WTC11 (cell line): ENCODE measurements around the gene SBNO2. TPM values are rescaled to one million over a fixed set of nuclear protein-coding genes. Genes with fewer than 3 reads are reported as not detected.

ENCODE experiments used
- ATAC-seq: fragments of 200-7000 bp; cut with Tn5 transposase; 2 replicates; pipeline ENCODE4 v1.10.0; 2021; ENCODE audit warnings: mild to moderate bottlenecking, moderate library complexity
- CTCF ChIA-PET: fragments of 300-600 bp; sonication (Branson Sonifier 250); formaldehyde crosslinking; loops from one replicate; lab custom pipeline; 2021; ENCODE audit warnings: antibody characterized with exemption; lab: Charles Lee
- POLR2A ChIA-PET: fragments of 350-600 bp; sonication (Branson Sonifier 250); formaldehyde crosslinking; loops from one replicate; lab custom pipeline; 2021; ENCODE audit warnings: antibody characterized with exemption; lab: Charles Lee
- DNase-seq: peaks from one replicate; pipeline ENCODE4 v3.0.0; 2021; ENCODE audit warnings: low spot score
- H3K27ac Mint-ChIP-seq: 2 replicates; pipeline ENCODE4 v1.8.0; 2021; ENCODE audit warnings: mixed read lengths
- H3K27me3 Mint-ChIP-seq: 2 replicates; pipeline ENCODE4 v1.8.0; 2021; ENCODE audit warnings: low read depth, mild to moderate bottlenecking, moderate library complexity, mixed read lengths
- H3K36me3 Mint-ChIP-seq: 2 replicates; pipeline ENCODE4 v1.8.0; 2021; ENCODE audit warnings: mixed read lengths
- H3K4me1 Mint-ChIP-seq: 2 replicates; pipeline ENCODE4 v1.8.0; 2022; ENCODE audit warnings: mixed read lengths
- H3K4me3 Mint-ChIP-seq: 2 replicates; pipeline ENCODE4 v1.8.0; 2021; ENCODE audit warnings: mild to moderate bottlenecking, moderate library complexity, mixed read lengths
- H3K9me3 Mint-ChIP-seq: 2 replicates; pipeline ENCODE4 v1.8.0; 2021; ENCODE audit warnings: mixed read lengths
- ATF1 ChIP-seq: sonication (generic); formaldehyde crosslinking; IDR thresholded peaks from 2 replicates; pipeline ENCODE4 v1.8.1; 2023; ENCODE audit warnings: mild to moderate bottlenecking, moderate library complexity, missing genetic modification reagents
- ATF6 ChIP-seq: sonication (generic); formaldehyde crosslinking; IDR thresholded peaks from 2 replicates; pipeline ENCODE4 v1.8.1; 2023; ENCODE audit warnings: mild to moderate bottlenecking, missing genetic modification reagents
- CREM ChIP-seq: sonication (generic); formaldehyde crosslinking; IDR thresholded peaks from 2 replicates; pipeline ENCODE4 v1.8.1; 2022; ENCODE audit warnings: mild to moderate bottlenecking, missing genetic modification reagents, moderate library complexity
- E2F4 ChIP-seq: sonication (generic); formaldehyde crosslinking; IDR thresholded peaks from 2 replicates; pipeline ENCODE4 v1.8.1; 2022; ENCODE audit warnings: low read depth, mild to moderate bottlenecking, moderate library complexity, missing genetic modification reagents, borderline replicate concordance
- ETV6 ChIP-seq: sonication (generic); formaldehyde crosslinking; IDR thresholded peaks from 2 replicates; pipeline ENCODE4 v1.8.1; 2022; ENCODE audit warnings: mild to moderate bottlenecking, missing genetic modification reagents
- FOXJ3 ChIP-seq: sonication (generic); formaldehyde crosslinking; IDR thresholded peaks from 2 replicates; pipeline ENCODE4 v1.9.0; 2021; ENCODE audit warnings: missing genetic modification reagents, mild to moderate bottlenecking, borderline replicate concordance
- GTF2I ChIP-seq: fragments of 250-450 bp; sonication (Bioruptor Pico); conservative IDR thresholded peaks from 2 replicates; pipeline ENCODE4 v1.4.0; 2021; ENCODE audit warnings: mild to moderate bottlenecking
- HMGA2 ChIP-seq: fragments of 250-450 bp; sonication (Bioruptor Pico); IDR thresholded peaks from 2 replicates; pipeline ENCODE4 v1.4.0; 2021; ENCODE audit warnings: mild to moderate bottlenecking, moderate library complexity
- MAX ChIP-seq: sonication (generic); formaldehyde crosslinking; IDR thresholded peaks from 2 replicates; pipeline ENCODE4 v1.8.0; 2022; ENCODE audit warnings: mild to moderate bottlenecking, missing genetic modification reagents
- NFYB ChIP-seq: sonication (generic); formaldehyde crosslinking; conservative IDR thresholded peaks from 2 replicates; pipeline ENCODE4 v1.8.0; 2022; ENCODE audit warnings: low read depth, missing genetic modification reagents
- SMAD4 ChIP-seq: sonication (generic); formaldehyde crosslinking; IDR thresholded peaks from 2 replicates; pipeline ENCODE4 v1.8.0; 2022; ENCODE audit warnings: mild to moderate bottlenecking, missing genetic modification reagents
- SP1 ChIP-seq: sonication (generic); formaldehyde crosslinking; conservative IDR thresholded peaks from 2 replicates; pipeline ENCODE4 v1.8.1; 2022; ENCODE audit warnings: missing genetic modification reagents
- ZBTB21 ChIP-seq: sonication (generic); formaldehyde crosslinking; IDR thresholded peaks from 2 replicates; pipeline ENCODE4 v1.8.1; 2023; ENCODE audit warnings: mild to moderate bottlenecking, missing genetic modification reagents, borderline replicate concordance
- ZBTB43 ChIP-seq: sonication (generic); formaldehyde crosslinking; IDR thresholded peaks from 2 replicates; pipeline ENCODE4 v1.8.1; 2023; ENCODE audit warnings: mild to moderate bottlenecking, missing genetic modification reagents
- ZNF232 ChIP-seq: sonication (generic); formaldehyde crosslinking; IDR thresholded peaks from 2 replicates; pipeline ENCODE4 v1.8.0; 2022; ENCODE audit warnings: mild to moderate bottlenecking, missing genetic modification reagents
- ZNF416 ChIP-seq: fragments of 250-450 bp; sonication (Bioruptor Pico); IDR thresholded peaks from 2 replicates; pipeline ENCODE4 v1.9.0; 2021; ENCODE audit warnings: mild to moderate bottlenecking, inconsistent platforms
- ZNF423 ChIP-seq: fragments of 250-450 bp; sonication (Bioruptor Pico); IDR thresholded peaks from 2 replicates; pipeline ENCODE4 v2.1.2; 2022; ENCODE audit warnings: mild to moderate bottlenecking, moderate library complexity
- total RNA-seq: library from RNA; stranded (reverse); gene quantifications from 3 replicates; pipeline ENCODE4 v1.2.3, GENCODE V29; 2021
- TF ChIP-seq, protein P1 (sequence below): sonication (generic); formaldehyde crosslinking; IDR thresholded peaks from 2 replicates; pipeline ENCODE4 v1.8.0; 2022; ENCODE audit warnings: mild to moderate bottlenecking, missing genetic modification reagents
- TF ChIP-seq, protein P2 (sequence below): sonication (generic); formaldehyde crosslinking; IDR thresholded peaks from 2 replicates; pipeline ENCODE4 v1.8.0; 2023; ENCODE audit warnings: mild to moderate bottlenecking, missing genetic modification reagents
- TF ChIP-seq, protein P3 (sequence below): sonication (generic); formaldehyde crosslinking; conservative IDR thresholded peaks from 2 replicates; pipeline ENCODE4 v1.8.1; 2023; ENCODE audit warnings: mild to moderate bottlenecking, low read depth, missing genetic modification reagents, moderate library complexity
- TF ChIP-seq, protein P4 (sequence below): sonication (generic); formaldehyde crosslinking; IDR thresholded peaks from 2 replicates; pipeline ENCODE4 v1.8.1; 2022; ENCODE audit warnings: mild to moderate bottlenecking, moderate library complexity, missing genetic modification reagents

SBNO2 gene
- total RNA-seq, 1 experiment from 2014 or later: 57.3 TPM

GRCh38 chr19:1094655-1094977 is 79.5 kb downstream of the SBNO2 start:
- POLR2A ChIA-PET: interaction anchor here (0.6 to 1.0 kb wide), 3 partner anchors 9 to 32 kb away, joined by 3 to 5 read pairs (median 4); partner anchors contain the start of gene GPX4
- DNase-seq (no peak), ATAC-seq (no peak)
- H3K4me3 Mint-ChIP-seq: peak overlapping the region; percentile 84
- no peaks in the 10 kb centered on the region for H3K9me3 Mint-ChIP-seq
- no peak overlapping the region for H3K27ac Mint-ChIP-seq
- no peaks in the 10 kb centered on the region for H3K27me3 Mint-ChIP-seq
- TF ChIP-seq ZNF423 (no peak), GTF2I (CRISPR knock-in tag) (no peak), ETV6 (no peak), MAX (CRISPR knock-in tag) (no peak), FOXJ3 (CRISPR knock-in tag) (no peak), ATF6 (no peak), ATF1 (CRISPR knock-in tag) (no peak), ZBTB43 (CRISPR knock-in tag) (0 out of 2 replicates have a peak, but pooled peaks have one; percentile 38), ZNF416 (CRISPR knock-in tag) (no peak), ZBTB21 (CRISPR knock-in tag) (no peak), E2F4 (CRISPR knock-in tag) (peak; percentile 49; the same call in 1 of the 2 replicates)
- TF ChIP-seq, protein P1, sequence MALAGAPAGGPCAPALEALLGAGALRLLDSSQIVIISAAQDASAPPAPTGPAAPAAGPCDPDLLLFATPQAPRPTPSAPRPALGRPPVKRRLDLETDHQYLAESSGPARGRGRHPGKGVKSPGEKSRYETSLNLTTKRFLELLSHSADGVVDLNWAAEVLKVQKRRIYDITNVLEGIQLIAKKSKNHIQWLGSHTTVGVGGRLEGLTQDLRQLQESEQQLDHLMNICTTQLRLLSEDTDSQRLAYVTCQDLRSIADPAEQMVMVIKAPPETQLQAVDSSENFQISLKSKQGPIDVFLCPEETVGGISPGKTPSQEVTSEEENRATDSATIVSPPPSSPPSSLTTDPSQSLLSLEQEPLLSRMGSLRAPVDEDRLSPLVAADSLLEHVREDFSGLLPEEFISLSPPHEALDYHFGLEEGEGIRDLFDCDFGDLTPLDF (CRISPR knock-in tag): no peak
- TF ChIP-seq, all 79 proteins: peak for 2
- CTCF ChIA-PET: interaction anchor here (1.0 to 2.1 kb wide), 3 partner anchors 10 to 18 kb away, joined by 4 to 7 read pairs (median 6); partner anchors contain the start of gene GPX4
- peaks cover 3% of the 10 kb centered on the region; the same call in 1 of the 2 replicates for H3K36me3 Mint-ChIP-seq
- peaks cover 12% of the 10 kb centered on the region; the same call in 1 of the 2 replicates for H3K4me1 Mint-ChIP-seq

DNA sequence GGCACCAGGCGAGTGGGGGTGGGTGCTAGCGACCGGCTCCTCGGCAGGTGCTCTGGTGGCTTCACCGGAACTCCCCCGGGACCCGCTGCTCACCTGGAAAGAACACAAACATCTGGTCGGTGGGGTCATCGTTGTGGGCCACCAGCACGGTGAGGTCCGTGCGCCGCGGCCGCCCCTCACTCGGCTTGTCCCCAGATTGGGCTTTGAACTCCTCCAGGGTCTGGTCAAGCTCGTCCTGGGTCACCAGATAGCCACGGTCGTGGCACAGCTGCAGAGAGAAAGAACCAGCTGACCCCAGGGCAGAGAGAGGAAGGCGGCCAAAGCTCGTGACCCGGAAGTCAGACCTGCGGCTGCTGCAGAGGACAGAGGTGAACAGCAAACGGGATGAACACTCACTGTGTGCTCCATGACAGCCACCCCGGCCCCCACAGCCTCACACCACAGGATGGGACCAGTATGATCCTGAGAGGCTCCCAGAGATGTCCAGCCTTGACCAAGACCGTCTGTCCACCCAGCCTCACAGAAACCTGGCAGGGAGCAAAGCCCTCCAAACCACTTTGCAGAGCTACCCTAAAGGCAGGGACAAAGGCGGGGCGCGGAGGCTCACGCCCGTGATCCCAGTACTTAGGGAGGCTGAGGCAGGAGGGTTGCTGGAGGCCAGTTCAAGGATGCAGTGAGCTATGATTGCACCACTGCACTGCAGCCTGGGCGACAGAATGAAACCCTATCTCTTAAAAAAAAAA is 80.1 kb downstream of the SBNO2 start:
- ATAC-seq (no peak), DNase-seq (no peak)
- no peak overlapping the region for H3K27ac Mint-ChIP-seq
- ChIA-PET POLR2A (interaction anchor here (0.6 to 1.0 kb wide), 4 partner anchors 8 to 32 kb away, joined by 3 to 5 read pairs (median 4); partner anchors contain the start of gene GPX4), CTCF (interaction anchor here (0.9 to 2.1 kb wide), 7 partner anchors 10 to 150 kb away, joined by 3 to 7 read pairs (median 4); partner anchors contain the start of genes ARHGAP45 and GPX4)
- H3K36me3 Mint-ChIP-seq: peaks cover 3% of the 10 kb centered on the region; the same call in 1 of the 2 replicates
- TF ChIP-seq MAX (CRISPR knock-in tag): no peak
- no peak for TF ChIP-seq CREM (CRISPR knock-in tag)
- TF ChIP-seq, protein P2, sequence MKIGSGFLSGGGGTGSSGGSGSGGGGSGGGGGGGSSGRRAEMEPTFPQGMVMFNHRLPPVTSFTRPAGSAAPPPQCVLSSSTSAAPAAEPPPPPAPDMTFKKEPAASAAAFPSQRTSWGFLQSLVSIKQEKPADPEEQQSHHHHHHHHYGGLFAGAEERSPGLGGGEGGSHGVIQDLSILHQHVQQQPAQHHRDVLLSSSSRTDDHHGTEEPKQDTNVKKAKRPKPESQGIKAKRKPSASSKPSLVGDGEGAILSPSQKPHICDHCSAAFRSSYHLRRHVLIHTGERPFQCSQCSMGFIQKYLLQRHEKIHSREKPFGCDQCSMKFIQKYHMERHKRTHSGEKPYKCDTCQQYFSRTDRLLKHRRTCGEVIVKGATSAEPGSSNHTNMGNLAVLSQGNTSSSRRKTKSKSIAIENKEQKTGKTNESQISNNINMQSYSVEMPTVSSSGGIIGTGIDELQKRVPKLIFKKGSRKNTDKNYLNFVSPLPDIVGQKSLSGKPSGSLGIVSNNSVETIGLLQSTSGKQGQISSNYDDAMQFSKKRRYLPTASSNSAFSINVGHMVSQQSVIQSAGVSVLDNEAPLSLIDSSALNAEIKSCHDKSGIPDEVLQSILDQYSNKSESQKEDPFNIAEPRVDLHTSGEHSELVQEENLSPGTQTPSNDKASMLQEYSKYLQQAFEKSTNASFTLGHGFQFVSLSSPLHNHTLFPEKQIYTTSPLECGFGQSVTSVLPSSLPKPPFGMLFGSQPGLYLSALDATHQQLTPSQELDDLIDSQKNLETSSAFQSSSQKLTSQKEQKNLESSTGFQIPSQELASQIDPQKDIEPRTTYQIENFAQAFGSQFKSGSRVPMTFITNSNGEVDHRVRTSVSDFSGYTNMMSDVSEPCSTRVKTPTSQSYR (CRISPR knock-in tag): no peak
- TF ChIP-seq ZNF232: no peak
- no peak for TF ChIP-seq NFYB (CRISPR knock-in tag)
- TF ChIP-seq, protein P3, sequence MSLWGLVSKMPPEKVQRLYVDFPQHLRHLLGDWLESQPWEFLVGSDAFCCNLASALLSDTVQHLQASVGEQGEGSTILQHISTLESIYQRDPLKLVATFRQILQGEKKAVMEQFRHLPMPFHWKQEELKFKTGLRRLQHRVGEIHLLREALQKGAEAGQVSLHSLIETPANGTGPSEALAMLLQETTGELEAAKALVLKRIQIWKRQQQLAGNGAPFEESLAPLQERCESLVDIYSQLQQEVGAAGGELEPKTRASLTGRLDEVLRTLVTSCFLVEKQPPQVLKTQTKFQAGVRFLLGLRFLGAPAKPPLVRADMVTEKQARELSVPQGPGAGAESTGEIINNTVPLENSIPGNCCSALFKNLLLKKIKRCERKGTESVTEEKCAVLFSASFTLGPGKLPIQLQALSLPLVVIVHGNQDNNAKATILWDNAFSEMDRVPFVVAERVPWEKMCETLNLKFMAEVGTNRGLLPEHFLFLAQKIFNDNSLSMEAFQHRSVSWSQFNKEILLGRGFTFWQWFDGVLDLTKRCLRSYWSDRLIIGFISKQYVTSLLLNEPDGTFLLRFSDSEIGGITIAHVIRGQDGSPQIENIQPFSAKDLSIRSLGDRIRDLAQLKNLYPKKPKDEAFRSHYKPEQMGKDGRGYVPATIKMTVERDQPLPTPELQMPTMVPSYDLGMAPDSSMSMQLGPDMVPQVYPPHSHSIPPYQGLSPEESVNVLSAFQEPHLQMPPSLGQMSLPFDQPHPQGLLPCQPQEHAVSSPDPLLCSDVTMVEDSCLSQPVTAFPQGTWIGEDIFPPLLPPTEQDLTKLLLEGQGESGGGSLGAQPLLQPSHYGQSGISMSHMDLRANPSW (CRISPR knock-in tag): no peak
- no peak for TF ChIP-seq SMAD4 (CRISPR knock-in tag)
- TF ChIP-seq HMGA2 (CRISPR knock-in tag): no peak
- TF ChIP-seq, protein P4, sequence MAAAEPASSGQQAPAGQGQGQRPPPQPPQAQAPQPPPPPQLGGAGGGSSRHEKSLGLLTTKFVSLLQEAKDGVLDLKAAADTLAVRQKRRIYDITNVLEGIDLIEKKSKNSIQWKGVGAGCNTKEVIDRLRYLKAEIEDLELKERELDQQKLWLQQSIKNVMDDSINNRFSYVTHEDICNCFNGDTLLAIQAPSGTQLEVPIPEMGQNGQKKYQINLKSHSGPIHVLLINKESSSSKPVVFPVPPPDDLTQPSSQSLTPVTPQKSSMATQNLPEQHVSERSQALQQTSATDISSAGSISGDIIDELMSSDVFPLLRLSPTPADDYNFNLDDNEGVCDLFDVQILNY (CRISPR knock-in tag): no peak
- no peak for TF ChIP-seq SP1
- H3K4me3 Mint-ChIP-seq: peak overlapping the region; percentile 84
- H3K27me3 Mint-ChIP-seq: no peaks in the 10 kb centered on the region
- H3K9me3 Mint-ChIP-seq: no peaks in the 10 kb centered on the region
- H3K4me1 Mint-ChIP-seq: peaks cover 12% of the 10 kb centered on the region; the same call in 1 of the 2 replicates
